GM13977 (cell line): ENCODE measurements around the gene MID2.
"Not testable (repeated sequence)": the region's sequence is repeated elsewhere in the genome, so short reads cannot be mapped to it uniquely, and the experiment has no call there.

ENCODE experiments used
- DNase-seq: peaks from one replicate; pipeline ENCODE4 v3.0.0; 2012; ENCODE audit warnings: low spot score
- in situ Hi-C: fragments of 300-500 bp; cut with MboI; formaldehyde crosslinking; loops from one replicate; pipeline ENCODE4 v1.12.0; 2022; ENCODE audit warnings: low sequenced_read_pairs, low pct_unique_long_range_greater_than_20kb, mixed read lengths, inconsistent platforms; ENCODE audit not compliant: unreplicated experiment
- TF ChIP-seq, protein P1 (sequence below): IDR thresholded peaks from 2 replicates; pipeline ENCODE4 v1.5.1; 2012; ENCODE audit warnings: mild to moderate bottlenecking, control low read depth; ENCODE audit not compliant: insufficient read depth; ENCODE audit errors: extremely low read depth, missing control alignments

MID2 gene

DNA sequence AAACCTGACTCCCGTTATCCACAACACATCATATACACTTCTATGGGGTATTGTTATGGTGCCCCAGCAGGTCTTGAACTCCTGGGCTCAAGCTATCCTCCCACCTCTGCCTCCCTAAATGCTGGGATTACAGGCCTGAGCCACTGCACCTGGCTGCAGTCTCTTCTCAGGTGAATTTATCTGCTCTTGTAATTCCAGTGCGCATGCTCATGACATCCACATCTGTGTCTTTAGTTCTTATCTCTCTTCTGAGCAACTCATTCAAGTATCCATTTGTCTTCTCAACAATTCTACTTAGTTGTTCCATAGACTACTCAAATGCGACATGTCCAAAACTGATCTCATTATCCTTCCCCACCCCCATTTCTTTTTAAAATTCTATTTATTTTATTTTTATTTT is 20.5 kb upstream of the MID2 start:
- in situ Hi-C loops, result no loop called here
- TF ChIP-seq, protein P1, sequence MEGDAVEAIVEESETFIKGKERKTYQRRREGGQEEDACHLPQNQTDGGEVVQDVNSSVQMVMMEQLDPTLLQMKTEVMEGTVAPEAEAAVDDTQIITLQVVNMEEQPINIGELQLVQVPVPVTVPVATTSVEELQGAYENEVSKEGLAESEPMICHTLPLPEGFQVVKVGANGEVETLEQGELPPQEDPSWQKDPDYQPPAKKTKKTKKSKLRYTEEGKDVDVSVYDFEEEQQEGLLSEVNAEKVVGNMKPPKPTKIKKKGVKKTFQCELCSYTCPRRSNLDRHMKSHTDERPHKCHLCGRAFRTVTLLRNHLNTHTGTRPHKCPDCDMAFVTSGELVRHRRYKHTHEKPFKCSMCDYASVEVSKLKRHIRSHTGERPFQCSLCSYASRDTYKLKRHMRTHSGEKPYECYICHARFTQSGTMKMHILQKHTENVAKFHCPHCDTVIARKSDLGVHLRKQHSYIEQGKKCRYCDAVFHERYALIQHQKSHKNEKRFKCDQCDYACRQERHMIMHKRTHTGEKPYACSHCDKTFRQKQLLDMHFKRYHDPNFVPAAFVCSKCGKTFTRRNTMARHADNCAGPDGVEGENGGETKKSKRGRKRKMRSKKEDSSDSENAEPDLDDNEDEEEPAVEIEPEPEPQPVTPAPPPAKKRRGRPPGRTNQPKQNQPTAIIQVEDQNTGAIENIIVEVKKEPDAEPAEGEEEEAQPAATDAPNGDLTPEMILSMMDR, result no peak
- no peak for DNase-seq

DNA sequence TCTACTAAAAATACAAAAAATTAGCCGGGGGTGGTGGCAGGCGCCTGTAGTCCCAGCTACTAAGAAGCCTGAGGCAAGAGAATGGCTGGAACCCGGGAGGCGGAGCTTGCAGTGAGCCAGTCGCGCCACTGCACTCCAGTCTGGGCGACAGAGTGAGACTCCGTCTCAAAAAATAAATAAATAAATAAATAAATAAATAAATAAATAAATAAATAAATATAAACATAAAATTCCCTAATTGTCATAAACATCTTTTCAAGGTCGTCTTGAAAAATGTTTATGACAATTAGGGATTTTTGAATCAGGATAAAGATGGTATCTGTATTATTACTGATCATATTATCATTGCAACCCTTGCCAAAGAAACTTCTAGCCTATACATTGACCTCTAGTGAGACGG is 15.6 kb upstream of the MID2 start:
- in situ Hi-C loops, DNase-seq: not testable (repeated sequence)

DNA sequence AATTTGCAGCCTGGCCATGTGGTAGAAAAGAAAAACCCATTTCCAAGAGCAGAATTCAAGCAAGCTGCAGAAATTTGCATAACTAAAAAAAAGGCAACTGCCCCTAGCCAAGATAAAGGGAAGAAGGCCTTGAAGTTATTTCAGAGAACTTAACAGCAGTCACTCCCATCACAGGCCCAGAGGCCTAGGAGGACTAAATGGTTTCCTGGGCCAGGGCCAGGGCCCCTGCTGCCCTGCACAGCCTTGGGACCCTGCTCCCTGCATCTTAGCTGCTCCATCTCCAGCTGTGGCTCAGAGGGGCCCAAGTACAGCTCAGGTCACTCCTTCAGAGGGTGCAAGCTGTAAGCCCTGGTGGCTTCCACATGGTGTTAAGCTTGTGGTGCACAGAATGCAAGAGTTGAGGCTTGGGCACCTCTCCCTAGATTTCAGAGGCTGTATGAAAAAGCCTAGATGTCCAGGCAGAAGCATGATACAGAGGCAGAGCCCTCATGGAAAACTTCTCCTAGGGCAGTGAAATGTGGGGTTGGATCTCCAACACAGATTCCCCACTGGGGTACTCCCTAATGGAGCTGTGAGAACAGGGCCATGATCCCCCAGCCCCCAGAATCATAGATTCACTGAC is 6.7 kb upstream of the MID2 start:
- TF ChIP-seq, protein P1, result no peak
- in situ Hi-C loops, result no loop called here
- DNase-seq, result no peak

DNA sequence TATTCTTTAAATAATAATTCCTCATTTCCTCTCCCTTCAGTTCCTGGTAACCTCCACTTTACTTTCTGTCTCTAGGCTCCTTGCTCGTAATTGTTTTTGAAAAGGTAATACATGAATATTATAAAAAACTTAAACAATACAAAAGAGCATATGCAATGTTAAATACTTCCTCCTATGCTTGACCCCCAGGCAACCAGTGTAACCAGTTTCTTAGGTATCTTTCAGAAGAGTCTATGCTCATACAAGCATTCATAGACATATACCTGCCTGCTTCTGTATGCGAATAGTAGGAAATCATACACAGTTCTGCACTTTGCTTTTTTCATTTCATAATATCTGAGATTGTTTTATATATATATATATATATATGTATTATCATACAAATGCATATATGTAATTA is 2.6 kb upstream of the MID2 start:
- TF ChIP-seq, protein P1, result no peak
- no peak for DNase-seq
- in situ Hi-C loops, result no loop called here

DNA sequence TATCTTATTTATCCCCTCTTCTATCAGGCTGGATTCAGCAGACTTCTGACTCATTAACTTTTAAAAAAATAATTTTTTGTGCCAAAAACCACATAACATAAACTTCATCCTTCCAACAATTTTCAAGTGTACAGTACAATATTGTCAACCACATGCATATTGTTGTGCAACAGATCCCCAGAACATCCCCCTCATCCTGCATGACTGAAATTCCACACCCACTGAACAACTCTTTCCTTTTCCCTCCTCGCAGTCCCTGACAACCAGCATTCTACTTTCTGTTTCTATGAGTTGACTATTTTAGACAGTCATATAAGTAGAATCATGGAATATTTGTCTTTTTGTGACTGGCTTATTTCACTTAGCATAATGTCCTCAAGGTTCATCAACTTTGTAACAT is 2.2 kb upstream of the MID2 start:
- TF ChIP-seq, protein P1, result no peak
- in situ Hi-C loops, result no loop called here
- no peak for DNase-seq

DNA sequence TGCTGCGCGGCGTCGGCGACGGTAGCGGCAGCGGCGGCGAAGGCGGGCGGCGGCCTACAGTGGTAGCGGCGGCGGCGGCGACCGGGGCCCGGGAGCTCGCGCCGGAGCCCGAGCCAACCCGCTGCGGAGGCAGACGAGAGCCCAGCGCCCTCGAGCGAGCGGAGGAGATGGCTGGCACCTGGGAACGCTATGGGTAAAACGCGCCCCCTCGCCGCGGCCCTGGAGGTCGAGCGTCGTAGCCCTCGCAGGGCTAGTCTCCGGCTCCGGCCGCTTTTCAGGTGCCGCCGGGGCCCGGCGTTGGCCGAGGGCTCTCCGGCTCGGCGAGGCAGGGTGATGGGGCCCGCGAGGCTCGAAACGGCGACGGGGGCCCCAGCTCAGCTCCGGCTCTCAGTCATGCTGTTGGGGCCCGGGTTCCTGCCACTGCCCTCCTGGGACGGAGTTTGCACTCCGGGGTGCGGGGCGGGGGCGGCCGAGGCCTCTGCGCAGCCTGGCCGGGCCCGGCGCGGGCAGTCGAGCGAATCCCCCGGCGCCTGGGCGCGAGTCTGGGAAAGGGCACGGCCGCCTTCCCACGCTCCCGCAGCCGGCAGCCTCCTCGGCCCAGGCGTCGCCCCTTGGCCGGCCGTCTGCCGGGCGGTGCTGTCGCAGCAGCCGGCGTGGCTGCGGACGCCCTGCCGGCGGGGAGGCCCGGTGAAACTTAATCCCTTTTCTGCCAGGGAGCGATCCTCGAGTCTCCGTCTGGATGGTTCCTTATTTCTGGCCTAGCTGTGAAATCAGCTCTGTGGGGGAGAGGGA is 768 bp downstream of the MID2 start:
- peak; percentile 31 for DNase-seq
- TF ChIP-seq, protein P1, result no peak
- in situ Hi-C loops, result no loop called here
